ENCODE results near the gene PPP3R1. TPM values are rescaled to one million over a fixed set of nuclear protein-coding genes. Genes with fewer than 3 reads are reported as not detected.

Gene PPP3R1
- total and polyA plus RNA-seq, 9 of the 15 experiments (the other 6 are each of a cell fraction or from before 2014, with no cell fraction given) = 3.7 to 70.0 (median 24.8) TPM

- no peak for TF ChIP-seq KAT2B (IDR thresholded peaks at IDR 0.05; ENCODE audit: low read depth, low read length)
- TF ChIP-seq ZFX (CRISPR knock-in tag; IDR thresholded peaks at IDR 0.05) = no peak
- peak; percentile 89 to 97; a peak in 3 of 4 replicates for TF ChIP-seq TBL1XR1 (IDR thresholded peaks at IDR 0.05; ENCODE audit: low read length in 2 of 2)
- TF ChIP-seq NR2C2 (CRISPR knock-in tag; IDR thresholded peaks at IDR 0.05) = 0 out of 2 replicates have a peak, but pooled peaks have one; percentile 26
- no peak for TF ChIP-seq NR2C2 (tag; IDR thresholded peaks at IDR 0.05)
- TF ChIP-seq PPARD (CRISPR knock-in tag; IDR thresholded peaks at IDR 0.05) = no peak
- TF ChIP-seq LARP7 (IDR thresholded peaks at IDR 0.05) = no peak
- no peak for TF ChIP-seq PHF8 (IDR thresholded peaks at IDR 0.05; ENCODE audit: borderline replicate concordance, low read length)
- TF ChIP-seq ATF1 (CRISPR knock-in tag; IDR thresholded peaks at IDR 0.05) = no peak
- peak; percentile 47 for TF ChIP-seq ATF1 (tag; IDR thresholded peaks at IDR 0.05)
- TF ChIP-seq L3MBTL2 (IDR thresholded peaks at IDR 0.05) = peak; percentile 33; the same call in 1 of the 2 replicates
- no peak for TF ChIP-seq TGIF2 (CRISPR knock-in tag; IDR thresholded peaks at IDR 0.05)
- peak; percentile 75 for TF ChIP-seq ZEB2 (IDR thresholded peaks at IDR 0.05)
- TF ChIP-seq IFI16 (CRISPR knock-in tag; IDR thresholded peaks at IDR 0.05) = no peak
- no peak for TF ChIP-seq C11orf30 (IDR thresholded peaks at IDR 0.05; ENCODE audit: low read depth)
- TF ChIP-seq VEZF1 (CRISPR knock-in tag; IDR thresholded peaks at IDR 0.05) = peak; percentile 86
- peak; percentile 80; the same call in 1 of the 2 replicates for TF ChIP-seq DMBX1 (CRISPR knock-in tag; IDR thresholded peaks at IDR 0.05; ENCODE audit: borderline replicate concordance)
- TF ChIP-seq, protein P1, sequence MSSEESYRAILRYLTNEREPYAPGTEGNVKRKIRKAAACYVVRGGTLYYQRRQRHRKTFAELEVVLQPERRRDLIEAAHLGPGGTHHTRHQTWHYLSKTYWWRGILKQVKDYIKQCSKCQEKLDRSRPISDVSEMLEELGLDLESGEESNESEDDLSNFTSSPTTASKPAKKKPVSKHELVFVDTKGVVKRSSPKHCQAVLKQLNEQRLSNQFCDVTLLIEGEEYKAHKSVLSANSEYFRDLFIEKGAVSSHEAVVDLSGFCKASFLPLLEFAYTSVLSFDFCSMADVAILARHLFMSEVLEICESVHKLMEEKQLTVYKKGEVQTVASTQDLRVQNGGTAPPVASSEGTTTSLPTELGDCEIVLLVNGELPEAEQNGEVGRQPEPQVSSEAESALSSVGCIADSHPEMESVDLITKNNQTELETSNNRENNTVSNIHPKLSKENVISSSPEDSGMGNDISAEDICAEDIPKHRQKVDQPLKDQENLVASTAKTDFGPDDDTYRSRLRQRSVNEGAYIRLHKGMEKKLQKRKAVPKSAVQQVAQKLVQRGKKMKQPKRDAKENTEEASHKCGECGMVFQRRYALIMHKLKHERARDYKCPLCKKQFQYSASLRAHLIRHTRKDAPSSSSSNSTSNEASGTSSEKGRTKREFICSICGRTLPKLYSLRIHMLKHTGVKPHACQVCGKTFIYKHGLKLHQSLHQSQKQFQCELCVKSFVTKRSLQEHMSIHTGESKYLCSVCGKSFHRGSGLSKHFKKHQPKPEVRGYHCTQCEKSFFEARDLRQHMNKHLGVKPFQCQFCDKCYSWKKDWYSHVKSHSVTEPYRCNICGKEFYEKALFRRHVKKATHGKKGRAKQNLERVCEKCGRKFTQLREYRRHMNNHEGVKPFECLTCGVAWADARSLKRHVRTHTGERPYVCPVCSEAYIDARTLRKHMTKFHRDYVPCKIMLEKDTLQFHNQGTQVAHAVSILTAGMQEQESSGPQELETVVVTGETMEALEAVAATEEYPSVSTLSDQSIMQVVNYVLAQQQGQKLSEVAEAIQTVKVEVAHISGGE (CRISPR knock-in tag; IDR thresholded peaks at IDR 0.05) = peak in 1 of 3 experiments; percentile 87; a peak in 2 of 6 replicates
- no peak for TF ChIP-seq ASH1L (IDR thresholded peaks at IDR 0.05; ENCODE audit: borderline replicate concordance, low read depth, partially characterized antibody)
- TF ChIP-seq PHF20 (IDR thresholded peaks at IDR 0.05; ENCODE audit: partially characterized antibody) = peak; percentile 48
Observed at GRCh38 chr2:68135448-68136320, 116.6 kb downstream of the PPP3R1 start (continued).

Data from K562 (cell line).